ENCODE results near the gene PDSS2. TPM values are rescaled to one million over a fixed set of nuclear protein-coding genes. Genes with fewer than 3 reads are reported as not detected.

Gene PDSS2
- total RNA-seq, 2 experiments from 2014 or later, result 13.7 to 14.1 TPM

- no peaks in the 10 kb centered on the region for H3K9me3 Mint-ChIP-seq
Observed at GRCh38 chr6:107108201-107108890, 351.0 kb downstream of the PDSS2 start.

DNA sequence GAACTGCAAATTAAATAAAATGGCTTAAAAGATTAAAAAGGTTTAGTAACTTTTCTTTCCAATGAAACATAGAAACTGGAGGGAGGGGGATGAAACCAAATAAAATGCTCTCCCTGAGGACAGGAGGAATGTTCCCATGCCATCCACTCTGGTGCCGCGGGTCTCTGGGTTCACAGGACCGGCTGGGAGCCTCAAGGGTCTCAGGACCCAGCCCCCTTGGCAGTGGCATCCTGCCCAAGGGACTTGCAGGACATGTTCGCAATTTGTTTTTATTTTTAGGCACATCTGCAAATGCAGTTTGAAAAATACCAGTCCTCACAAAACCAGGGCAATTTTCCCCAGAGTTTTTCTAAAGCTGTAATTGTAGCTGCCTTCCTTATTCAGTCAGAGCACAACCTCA lies 351.6 kb downstream of the PDSS2 start:
- Mint-ChIP-seq H3K4me1 (peaks cover 2% of the 10 kb centered on the region), H3K36me3 (no peaks in the 10 kb centered on the region), H3K27me3 (no peaks in the 10 kb centered on the region)

More at GRCh38 chr6:107108201-107108890, 351.0 kb downstream of the PDSS2 start:
- DNase-seq, result no peak
- H3K36me3 Mint-ChIP-seq, result no peaks in the 10 kb centered on the region
- H3K27ac Mint-ChIP-seq, result no peak overlapping the region
- no peak overlapping the region for H3K4me3 Mint-ChIP-seq
- no peaks in the 10 kb centered on the region for H3K27me3 Mint-ChIP-seq
- peaks cover 2% of the 10 kb centered on the region for H3K4me1 Mint-ChIP-seq

DNA sequence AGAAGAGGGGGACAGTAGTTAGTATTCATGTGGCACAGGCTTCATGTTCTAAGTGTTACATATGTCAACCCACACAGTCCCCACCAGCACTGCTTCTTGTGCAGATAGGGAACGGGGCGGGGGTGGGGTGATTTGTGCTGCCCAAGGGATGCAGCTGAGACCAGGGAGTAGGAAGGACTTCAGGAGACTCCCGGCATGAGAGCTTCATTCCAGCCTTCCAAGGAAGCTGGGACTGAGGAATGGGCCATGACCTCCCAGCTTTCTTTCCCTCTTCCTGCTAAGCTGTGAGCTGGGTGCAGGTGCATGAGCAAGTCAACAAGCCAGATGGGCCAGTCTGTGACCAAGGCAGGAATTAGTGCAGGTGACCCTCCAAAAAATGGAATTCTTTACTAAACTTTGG lies 353.2 kb downstream of the PDSS2 start:
- Mint-ChIP-seq H3K36me3 (no peaks in the 10 kb centered on the region), H3K9me3 (no peaks in the 10 kb centered on the region), H3K27ac (no peak overlapping the region), H3K4me3 (no peak overlapping the region), H3K27me3 (no peaks in the 10 kb centered on the region), H3K4me1 (peaks cover 2% of the 10 kb centered on the region)
- no peak for DNase-seq

More for the DNA sequence above, 351.6 kb downstream of the PDSS2 start:
- H3K9me3 Mint-ChIP-seq, result no peaks in the 10 kb centered on the region
- H3K27ac Mint-ChIP-seq, result no peak overlapping the region
- DNase-seq, result no peak
- no peak overlapping the region for H3K4me3 Mint-ChIP-seq

DNA sequence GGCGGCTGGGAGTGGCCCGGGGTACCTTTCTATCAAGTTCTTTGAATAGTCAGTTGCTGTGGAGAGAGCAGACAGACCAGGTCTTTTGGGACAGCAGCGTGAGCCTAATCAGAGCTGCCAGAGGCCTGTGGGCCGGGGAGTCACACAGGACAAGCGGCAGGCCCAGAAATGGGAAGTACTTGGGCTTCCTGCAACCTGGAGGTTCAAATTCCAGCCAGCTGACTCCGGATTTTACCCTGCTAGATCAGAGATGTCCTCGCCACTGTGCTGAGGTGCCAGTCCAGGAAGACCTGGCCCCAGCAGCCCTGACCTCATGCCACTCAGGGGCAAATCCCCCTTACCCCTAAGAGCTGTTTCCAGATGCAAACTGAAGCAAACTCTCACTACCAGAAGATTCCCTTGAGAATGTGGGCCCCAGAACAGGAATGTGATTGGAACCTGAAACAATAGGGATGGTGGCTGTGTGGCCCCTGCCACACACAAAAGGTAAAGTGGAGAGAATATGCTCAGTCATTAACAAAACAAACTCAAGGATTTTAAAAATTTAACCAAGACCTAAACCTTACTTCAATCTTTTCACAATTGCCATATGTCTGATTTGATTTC lies 353.8 kb downstream of the PDSS2 start:
- no peaks in the 10 kb centered on the region for H3K9me3 Mint-ChIP-seq
- no peaks in the 10 kb centered on the region for H3K36me3 Mint-ChIP-seq
- peaks cover 2% of the 10 kb centered on the region for H3K4me1 Mint-ChIP-seq
- H3K27ac Mint-ChIP-seq, result no peak overlapping the region
- no peak for DNase-seq
- no peaks in the 10 kb centered on the region for H3K27me3 Mint-ChIP-seq
- H3K4me3 Mint-ChIP-seq, result no peak overlapping the region

DNA sequence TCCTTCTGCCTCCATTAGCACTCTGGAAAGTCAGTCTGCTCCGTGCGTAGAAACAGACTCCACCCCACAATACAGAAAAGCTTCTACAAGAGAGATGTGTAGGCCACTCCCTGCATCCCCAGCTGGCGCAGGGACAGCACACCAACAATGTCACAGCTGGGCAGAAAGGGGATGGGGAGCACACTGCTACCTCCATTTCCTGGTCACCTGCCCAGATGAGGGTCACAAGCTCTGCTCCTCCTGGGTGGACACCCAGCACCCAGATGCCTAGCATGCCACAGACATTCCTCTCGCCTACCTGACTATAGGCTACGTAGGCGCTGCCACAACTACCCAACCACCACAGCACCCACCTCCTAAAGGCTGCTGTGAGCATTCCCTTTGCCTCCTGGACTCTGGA lies 356.3 kb downstream of the PDSS2 start:
- Mint-ChIP-seq H3K4me3 (no peak overlapping the region), H3K27ac (no peak overlapping the region), H3K4me1 (peaks cover 9% of the 10 kb centered on the region)

More for the DNA sequence above, 356.3 kb downstream of the PDSS2 start:
- Mint-ChIP-seq H3K9me3 (no peaks in the 10 kb centered on the region), H3K36me3 (peaks cover 3% of the 10 kb centered on the region), H3K27me3 (no peaks in the 10 kb centered on the region)
- DNase-seq, result no peak

Other genes starting within 250 kb of the PDSS2 start
- gene SOBP, start 30.6 kb upstream of the PDSS2 start, total RNA-seq, result 1 to 10 TPM in 1 of 2 experiments, under 1 TPM in 1; 0.70 to 2.1 TPM

Data from activated naive CD8-positive, alpha-beta T cell treated with anti-CD3 and anti-CD28 coated beads for 36 hours (primary cell).